Stimulated activated CD8-positive, alpha-beta memory T cell treated with anti-CD3 and anti-CD28 coated beads, Interleukin-15, amount 100 ng/mL, for 24 hours (primary cell): ENCODE measurements around the gene SERPIND1.
"Not testable (repeated sequence)": the region's sequence is repeated elsewhere in the genome, so short reads cannot be mapped to it uniquely, and the experiment has no call there.

ENCODE experiments used
- DNase-seq: peaks from one replicate; pipeline ENCODE4 v3.0.0-alpha.2; 2020; ENCODE audit warnings: low read depth

Gene SERPIND1

DNA sequence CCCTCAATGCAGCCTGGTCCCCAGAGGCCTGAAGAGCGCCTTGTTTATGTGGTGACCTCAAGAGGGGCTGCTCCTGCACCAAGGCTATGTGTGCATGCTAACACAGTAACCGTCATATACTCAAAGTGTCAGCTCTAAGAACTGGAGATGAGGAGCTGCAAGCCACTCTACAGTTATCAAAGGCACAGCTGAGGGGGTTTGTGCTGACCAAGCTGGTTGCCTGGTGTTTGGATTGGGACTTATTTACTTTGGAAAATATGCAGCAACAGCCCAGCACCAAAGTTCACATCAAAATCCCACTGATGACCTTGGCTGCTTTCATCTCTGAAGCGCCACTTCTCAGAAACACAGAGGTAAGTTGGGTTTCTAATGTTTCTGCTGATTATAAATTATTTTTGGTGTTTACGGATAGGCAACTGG, at the start of gene SERPIND1:
Gene SERPIND1 (plus strand): TSS at position 321 of the 420 bp plus-strand sequence. CDS start 5,200 bp downstream, outside the sequence.
- no peak for DNase-seq

- no peak for DNase-seq
These were observed 49.0 kb upstream of the SERPIND1 start for GRCh38 chr22:20724676-20725454.

- no peak for DNase-seq
These were observed 47.8 kb upstream of the SERPIND1 start for GRCh38 chr22:20725987-20726558.

DNA sequence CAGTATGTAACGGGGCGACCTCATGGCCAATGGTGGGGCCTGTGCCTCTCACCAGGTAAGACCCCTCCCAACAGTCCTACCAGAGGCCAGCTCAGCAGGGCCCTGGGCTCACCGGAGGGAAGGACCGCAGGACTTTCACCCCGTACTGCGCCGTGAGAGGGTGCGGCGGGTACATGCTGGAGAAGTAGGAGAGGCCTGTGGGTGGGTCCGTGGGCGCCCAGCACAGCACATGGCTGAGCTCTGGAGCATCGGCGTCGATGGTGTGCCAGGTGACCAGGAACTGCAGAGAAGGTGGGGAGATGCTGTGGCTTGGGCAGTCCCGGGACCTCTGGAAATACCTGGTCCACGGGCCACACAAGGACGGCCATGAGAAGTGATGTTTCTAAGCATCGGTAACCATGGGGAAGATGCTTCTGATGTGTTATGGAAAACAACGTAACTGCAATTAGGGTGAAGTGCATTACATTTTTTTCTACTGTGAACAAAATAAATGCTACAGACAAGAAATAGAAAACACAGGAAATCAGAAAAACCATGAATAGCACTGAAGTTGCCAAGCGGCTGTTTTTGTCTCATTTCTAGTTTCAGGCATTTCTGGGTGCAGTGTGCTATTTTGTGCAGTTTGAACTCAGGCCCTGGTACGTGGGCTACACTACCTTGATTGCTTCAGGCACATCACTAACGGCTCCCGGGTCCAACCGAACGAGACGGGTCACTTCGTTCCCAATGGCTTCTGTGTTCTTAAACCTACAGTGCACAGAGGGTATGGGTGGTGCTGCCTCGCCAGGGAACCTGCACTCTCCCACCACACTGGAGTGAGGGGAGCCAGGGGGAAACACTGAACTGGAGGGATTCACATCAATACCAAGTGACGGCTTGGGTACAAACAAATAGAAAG, 46.5 kb upstream of the SERPIND1 start:
- no peak for DNase-seq

- no peak for DNase-seq
These were observed 45.3 kb upstream of the SERPIND1 start for GRCh38 chr22:20728523-20729190.

DNA sequence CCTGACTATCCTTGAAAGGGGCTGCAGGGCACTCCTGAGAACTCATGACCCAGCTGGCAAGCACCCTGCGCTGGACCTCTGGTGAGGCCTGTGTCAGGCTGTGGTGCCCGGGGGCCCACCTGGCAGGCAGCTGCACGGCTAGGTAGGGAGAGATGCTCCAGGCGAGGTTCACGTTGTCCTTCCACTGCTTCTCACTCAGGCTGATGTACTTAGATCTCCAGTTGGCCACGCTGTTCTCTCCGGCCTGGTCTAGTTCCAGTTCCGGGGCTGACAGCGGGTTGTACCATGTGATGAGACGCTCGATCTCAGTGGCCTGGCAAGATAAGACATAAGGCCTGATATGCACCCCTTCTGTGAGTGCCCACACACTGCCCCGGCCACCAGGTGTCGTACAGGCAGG, 44.7 kb upstream of the SERPIND1 start:
- no peak for DNase-seq

DNA sequence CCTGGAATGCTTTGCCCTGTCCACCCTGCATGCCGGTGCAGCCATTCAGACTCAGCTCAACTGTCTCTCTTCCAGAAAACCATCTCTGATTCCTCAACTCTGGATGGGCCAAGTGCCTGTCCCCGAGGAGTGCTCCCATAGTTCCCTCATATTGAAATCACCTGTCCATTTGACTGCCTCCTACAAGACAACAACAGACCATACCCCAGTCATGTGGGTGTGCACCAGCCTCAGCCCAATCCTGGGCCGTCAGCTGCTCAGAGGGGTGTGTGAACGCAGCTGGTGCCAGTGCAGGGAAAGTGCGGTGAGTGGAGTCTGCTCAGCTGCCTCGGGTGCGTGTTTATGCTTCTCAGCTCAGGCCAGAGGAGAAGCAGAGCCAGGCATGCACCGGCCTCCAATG, 41.5 kb upstream of the SERPIND1 start:
- not testable (repeated sequence) for DNase-seq

GRCh38 chr22:20735356-20736162, 38.4 kb upstream of the SERPIND1 start:
- DNase-seq = not testable (repeated sequence)

- DNase-seq = not testable (repeated sequence)
These were observed 37.0 kb upstream of the SERPIND1 start for GRCh38 chr22:20736891-20737290.

DNA sequence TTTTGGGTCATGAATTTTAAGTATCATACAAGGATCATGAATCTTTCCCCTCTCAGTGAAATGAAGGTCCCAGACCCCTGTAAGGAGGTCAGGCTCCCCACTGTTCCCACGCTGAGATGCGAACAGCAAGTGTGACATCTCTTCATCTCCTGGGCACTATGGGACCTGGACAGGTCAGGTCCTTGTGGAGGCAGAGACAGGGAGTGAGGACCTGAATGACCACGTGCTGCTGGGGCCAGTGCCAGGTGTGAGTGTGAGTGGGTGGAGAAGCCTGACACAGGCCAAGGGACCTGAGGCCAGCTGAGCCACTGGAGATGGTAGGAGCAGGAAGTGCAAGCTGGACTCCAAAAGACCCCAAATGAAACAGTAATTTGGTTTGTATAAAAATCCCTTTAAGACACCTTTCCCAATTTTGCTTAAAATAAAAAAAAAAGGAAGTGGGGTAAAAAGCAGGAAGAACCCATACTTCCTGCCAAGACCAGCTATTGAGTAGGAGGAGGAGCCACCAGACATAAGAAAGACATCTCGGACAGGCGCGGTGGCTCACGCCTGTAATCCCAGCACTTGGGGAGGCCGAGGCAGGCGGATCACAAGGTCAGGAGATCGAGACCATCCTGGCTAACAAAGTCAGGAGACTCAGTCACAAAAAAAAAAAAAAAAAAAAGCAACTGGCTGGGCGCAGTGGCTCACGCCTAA, 35.4 kb upstream of the SERPIND1 start:
- no peak for DNase-seq

DNA sequence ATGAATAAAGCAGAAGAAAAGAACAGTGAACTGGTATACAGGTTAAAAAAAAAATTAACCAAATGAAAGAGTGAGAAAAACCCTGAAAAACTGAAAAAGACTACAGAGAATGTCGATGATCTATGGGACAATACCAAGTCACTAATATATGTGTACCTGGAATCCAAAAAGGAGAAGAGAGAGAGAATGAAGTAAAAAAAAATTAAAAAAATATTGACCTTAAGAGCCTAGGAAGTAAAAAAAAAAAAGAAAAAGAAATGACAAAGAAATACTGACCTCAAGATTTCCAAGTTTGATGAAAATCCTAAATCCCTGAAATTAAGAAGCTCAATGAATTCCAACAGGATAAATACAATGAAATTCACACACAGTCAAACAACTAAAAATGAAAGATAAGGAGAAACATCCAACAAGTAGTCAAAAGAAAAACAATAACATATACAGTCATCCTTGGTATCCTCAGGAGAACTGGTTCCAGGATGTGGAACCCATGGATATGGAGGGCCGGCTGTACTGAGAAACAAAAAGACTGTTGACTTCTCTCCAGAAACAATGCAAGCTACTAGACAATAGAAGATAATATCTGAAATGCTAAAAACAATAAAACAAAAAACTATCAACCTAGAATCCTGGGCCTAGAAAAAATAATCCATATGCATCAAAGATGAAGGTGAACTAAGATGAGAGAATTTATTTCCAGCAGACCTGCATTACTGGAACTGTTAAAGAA, 33.5 kb upstream of the SERPIND1 start:
- no peak for DNase-seq

DNA sequence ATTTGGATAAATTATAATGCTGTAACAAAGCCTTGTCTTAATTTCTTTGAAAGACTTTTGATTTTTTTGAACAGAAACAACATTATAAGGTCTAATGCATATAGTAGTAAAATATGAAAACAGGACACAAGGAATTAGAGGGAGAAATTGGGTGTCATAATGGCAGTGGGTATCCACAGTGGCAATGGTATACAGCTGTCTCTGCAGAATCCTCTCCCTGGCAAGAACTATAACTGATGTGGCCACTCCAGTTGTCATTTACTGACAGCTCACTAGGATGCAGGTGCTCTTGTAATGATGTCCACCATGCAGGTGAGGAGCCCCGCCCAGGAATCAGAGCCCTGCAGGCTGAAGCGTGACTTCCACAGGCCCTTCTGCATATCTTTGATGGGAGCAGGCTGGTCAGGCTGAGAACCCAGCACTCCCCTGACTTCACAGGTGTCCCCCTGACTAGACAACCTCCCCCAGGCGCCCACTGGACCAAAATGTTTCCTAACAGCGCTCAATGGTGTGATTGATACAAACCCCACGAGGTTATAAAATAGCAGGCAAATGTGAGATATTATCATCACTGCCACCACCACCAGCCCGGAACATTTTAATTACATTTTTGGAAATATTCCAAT, 32.8 kb upstream of the SERPIND1 start:
- DNase-seq = no peak

DNA sequence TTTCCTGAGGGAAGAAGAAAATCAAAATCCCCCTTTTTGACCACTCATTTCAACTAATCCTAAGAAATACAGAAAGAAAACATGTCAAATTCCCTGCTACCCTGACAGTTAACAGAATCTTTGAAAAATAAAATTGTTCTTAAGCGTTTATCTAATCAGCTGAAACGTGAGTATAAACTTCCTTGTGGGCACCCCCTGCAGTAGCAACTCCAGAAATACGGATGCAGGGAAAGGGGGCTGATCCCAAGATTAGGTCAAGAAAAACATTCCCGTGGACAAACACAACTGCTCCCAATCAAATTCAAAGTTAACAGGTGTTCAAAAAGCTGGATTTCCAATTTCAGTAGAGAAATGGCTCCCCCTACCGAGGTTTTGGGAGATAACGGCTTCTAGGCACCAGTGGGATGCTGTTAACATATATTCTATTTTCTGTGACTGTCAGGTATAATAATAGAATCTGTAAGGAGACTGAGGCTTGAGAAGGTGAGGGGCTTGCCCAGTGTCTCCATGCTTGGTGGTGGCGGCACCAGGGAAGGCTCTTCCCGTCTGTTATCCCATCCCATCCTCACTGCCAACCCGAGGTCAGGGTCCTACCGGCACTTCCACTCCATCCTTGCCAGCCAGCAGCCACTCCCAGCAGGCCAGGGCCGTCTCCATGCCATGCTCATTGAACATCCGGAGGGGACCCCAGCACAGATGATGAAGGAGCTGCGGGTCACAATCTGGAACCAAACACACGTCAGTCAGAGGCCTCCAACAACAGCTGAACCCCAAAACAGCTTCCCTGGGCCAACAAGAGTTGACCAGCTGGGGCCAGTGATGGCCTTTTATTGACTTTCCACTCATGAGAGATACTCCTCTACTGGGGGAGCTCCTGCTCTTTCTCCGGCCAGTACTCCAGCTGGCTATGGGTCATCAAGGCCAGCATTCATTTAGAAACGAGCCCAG, 32.0 kb upstream of the SERPIND1 start:
- DNase-seq = no peak

DNA sequence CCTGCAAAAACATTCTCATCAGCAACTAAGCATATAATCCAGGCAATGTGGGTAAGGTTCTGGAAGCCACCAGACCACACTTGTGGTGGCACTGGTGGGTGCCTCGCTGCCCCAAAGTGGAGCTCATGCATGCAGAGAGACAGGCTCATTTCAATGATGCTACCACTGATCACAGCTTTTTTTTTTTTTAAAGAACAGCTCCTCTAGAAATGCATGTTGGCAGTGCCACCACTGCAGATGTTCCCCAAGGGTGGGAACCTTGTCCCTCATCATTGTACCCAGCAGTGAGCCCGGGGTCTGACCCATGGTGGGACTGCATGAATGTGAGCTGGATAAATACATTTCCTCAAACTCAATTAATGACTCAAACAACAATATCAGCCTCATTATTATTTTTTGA, 31.1 kb upstream of the SERPIND1 start:
- no peak for DNase-seq

DNA sequence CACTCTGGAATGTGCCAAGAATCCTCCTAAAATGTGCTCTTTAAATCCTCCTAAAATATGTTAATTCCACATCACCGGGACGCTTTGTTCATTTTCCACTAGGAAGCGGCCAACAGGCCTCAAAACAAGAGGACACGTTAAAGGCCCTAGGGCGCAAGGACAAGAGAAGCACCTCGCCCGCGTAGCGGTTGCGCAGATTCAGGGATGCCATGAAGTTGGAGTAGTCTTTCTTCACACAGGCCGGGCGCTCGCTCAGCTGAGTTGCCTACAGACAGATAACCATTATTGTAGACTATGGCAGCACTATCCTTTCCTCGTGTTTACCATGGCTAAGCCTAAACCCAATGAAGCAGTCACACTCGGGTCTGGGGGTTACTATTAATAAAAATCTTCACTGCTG, 29.5 kb upstream of the SERPIND1 start:
- DNase-seq = no peak

- DNase-seq = no peak
These were observed 28.8 kb upstream of the SERPIND1 start for GRCh38 chr22:20745119-20745518.

DNA sequence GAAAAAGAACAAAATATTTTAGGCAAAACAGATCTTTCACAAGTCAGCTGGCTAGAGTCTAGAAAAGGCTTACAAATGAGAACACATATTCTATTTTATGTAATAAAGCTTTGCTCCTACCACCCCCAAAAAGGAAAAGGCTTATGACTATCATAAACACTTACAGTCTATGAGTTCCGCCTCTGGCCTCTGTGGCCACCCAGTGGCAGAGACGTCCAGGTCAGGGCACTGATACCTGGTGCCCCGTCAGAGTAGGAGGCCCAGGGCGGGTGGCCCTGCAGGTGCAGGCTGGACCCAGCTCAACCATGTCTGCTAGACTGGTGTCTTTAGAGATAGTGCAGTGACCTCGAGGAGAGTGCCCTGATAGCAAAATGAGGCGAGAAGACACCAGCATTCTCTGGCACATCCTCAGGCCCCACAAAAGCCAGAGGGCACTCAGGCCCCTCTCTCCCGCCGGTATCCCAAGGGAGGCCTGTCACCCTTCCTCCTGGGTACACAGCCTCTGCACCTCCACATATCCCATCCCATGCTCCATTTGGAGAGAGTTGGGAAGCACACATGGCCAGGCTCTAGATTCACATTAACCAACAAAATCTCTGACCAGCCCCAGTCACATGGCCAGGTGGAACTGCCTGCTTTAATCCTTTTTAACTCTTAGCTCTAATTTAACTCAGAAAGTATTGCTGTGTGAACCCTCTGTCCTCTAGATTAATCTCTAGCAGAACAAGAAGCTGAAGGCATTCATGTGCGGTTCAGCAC, 27.3 kb upstream of the SERPIND1 start:
- no peak for DNase-seq

DNA sequence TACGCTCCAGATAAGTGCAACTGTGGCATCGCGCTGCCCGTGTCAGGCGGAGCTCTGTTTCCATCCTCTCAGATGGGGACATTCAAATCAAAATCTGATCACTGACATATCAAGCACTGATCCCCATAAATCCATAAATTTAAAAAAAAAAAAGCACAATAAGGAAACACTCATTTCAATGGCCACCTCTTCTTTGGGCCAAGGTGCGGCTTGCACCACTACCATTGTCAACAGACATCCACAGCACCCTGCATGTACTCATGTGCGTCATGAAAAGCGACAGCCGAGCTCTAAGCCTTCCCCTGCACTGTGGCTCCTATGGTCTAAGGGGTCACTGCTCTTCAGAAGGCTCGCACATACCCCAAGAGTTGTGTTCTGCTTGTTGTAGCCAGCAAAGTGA, 26.7 kb upstream of the SERPIND1 start:
- DNase-seq = no peak
